ENCODE data around the gene PPP1R12B.

DNA sequence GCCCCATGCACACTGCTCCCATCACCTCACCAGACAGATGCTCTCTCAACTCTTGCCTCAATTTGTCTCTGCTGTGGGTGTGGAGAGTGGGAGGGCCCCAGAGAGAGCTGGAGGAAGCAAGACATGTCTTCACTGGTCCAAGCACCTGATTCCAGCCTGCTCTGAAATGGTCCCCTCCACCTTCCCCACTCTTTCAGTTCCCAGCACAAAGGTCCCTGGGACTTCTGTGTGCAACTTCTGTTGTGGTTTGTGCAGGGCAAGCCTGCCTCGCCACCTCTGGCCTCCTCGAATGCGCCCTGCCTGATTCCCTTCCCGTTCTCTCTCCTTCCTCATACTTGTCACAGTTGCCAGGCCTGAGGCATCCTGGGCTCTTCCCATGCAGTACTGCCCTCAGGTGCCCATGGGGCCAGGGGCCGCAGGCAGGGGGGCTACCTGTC, 242.5 kb downstream of the PPP1R12B start:
- TF ChIP-seq CTCF (IDR thresholded peaks at IDR 0.05; ENCODE audit: low read depth, low read length, missing input control) (no peak), ZBTB33 (IDR thresholded peaks at IDR 0.05) (no peak), TAF1 (conservative IDR thresholded peaks at IDR 0.05) (no peak), GABPA (IDR thresholded peaks at IDR 0.05 in 1 of 2, conservative IDR thresholded peaks at IDR 0.05 in 1 of 2) (no peak), RAD21 (IDR thresholded peaks at IDR 0.05) (no peak), FOXA1 (IDR thresholded peaks at IDR 0.05) (no peak), SP1 (IDR thresholded peaks at IDR 0.05) (no peak), EGR1 (IDR thresholded peaks at IDR 0.05; ENCODE audit: low read depth in 2 of 2) (no peak), YY1 (IDR thresholded peaks at IDR 0.05) (no peak)
- TF ChIP-seq, protein P1, sequence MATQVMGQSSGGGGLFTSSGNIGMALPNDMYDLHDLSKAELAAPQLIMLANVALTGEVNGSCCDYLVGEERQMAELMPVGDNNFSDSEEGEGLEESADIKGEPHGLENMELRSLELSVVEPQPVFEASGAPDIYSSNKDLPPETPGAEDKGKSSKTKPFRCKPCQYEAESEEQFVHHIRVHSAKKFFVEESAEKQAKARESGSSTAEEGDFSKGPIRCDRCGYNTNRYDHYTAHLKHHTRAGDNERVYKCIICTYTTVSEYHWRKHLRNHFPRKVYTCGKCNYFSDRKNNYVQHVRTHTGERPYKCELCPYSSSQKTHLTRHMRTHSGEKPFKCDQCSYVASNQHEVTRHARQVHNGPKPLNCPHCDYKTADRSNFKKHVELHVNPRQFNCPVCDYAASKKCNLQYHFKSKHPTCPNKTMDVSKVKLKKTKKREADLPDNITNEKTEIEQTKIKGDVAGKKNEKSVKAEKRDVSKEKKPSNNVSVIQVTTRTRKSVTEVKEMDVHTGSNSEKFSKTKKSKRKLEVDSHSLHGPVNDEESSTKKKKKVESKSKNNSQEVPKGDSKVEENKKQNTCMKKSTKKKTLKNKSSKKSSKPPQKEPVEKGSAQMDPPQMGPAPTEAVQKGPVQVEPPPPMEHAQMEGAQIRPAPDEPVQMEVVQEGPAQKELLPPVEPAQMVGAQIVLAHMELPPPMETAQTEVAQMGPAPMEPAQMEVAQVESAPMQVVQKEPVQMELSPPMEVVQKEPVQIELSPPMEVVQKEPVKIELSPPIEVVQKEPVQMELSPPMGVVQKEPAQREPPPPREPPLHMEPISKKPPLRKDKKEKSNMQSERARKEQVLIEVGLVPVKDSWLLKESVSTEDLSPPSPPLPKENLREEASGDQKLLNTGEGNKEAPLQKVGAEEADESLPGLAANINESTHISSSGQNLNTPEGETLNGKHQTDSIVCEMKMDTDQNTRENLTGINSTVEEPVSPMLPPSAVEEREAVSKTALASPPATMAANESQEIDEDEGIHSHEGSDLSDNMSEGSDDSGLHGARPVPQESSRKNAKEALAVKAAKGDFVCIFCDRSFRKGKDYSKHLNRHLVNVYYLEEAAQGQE (IDR thresholded peaks at IDR 0.05), result no peak

Data from liver (tissue), 3 donors.